Activated T-helper 1 cell treated with anti-CD3 and anti-CD28 coated beads, Interleukin-12 subunit alpha, Interleukin-12 subunit beta, Interleukin-2, Interleukin-4 antibody, amounts not matched to agents 30 ng/mL and 10 ng/mL and 1 ng/mL, durations not matched to agents 14 hours and 24 hours and 36 hours (primary cell): ENCODE data around the gene LRRC4B. TPM values are rescaled to one million over a fixed set of nuclear protein-coding genes. Genes with fewer than 3 reads are reported as not detected.

Source experiments
- DNase-seq: peaks from one replicate; pipeline ENCODE4 v3.0.0; 2021; ENCODE audit warnings: low spot score
- H3K27ac Mint-ChIP-seq: one replicate; pipeline ENCODE4 v1.8.0; 2021; ENCODE audit warnings: mild to moderate bottlenecking, mixed read lengths
- H3K27me3 Mint-ChIP-seq: one replicate; pipeline ENCODE4 v1.8.0; 2022; ENCODE audit warnings: mild to moderate bottlenecking, moderate library complexity, mixed read lengths; ENCODE audit not compliant: insufficient read depth
- H3K36me3 Mint-ChIP-seq: one replicate; pipeline ENCODE4 v1.8.0; 2021; ENCODE audit warnings: low read depth, mixed read lengths
- H3K4me1 Mint-ChIP-seq: one replicate; pipeline ENCODE4 v1.8.0; 2021; ENCODE audit warnings: low read depth, mixed read lengths
- H3K4me3 Mint-ChIP-seq: one replicate; pipeline ENCODE4 v1.8.0; 2021; ENCODE audit warnings: mild to moderate bottlenecking, moderate library complexity, mixed read lengths
- H3K9me3 Mint-ChIP-seq: one replicate; pipeline ENCODE4 v1.8.0; 2021; ENCODE audit warnings: mixed read lengths
- intact Hi-C: fragments of 100-400 bp; cut with micrococcal nuclease; formaldehyde crosslinking; loops from one replicate; pipeline ENCODE4 v1.15.1; 2024
- total RNA-seq: library from RNA; stranded (reverse); gene quantifications from 2 replicates; pipeline ENCODE4 v1.2.3, GENCODE V29; 2022

Gene LRRC4B
- total RNA-seq, 1 donor from 2014 or later = 0.05 TPM

GRCh38 chr19:50553134-50553703, 15.0 kb downstream of the LRRC4B start:
- Mint-ChIP-seq H3K4me3 (no peak overlapping the region), H3K9me3 (no peaks in the 10 kb centered on the region), H3K27me3 (peaks cover 40% of the 10 kb centered on the region), H3K36me3 (no peaks in the 10 kb centered on the region), H3K4me1 (peaks cover 5% of the 10 kb centered on the region), H3K27ac (no peak overlapping the region)
- no peak for DNase-seq
- intact Hi-C loops = no loop called here

- no peaks in the 10 kb centered on the region for H3K36me3 Mint-ChIP-seq
- no peak for DNase-seq
- no peaks in the 10 kb centered on the region for H3K9me3 Mint-ChIP-seq
- peaks cover 5% of the 10 kb centered on the region for H3K4me1 Mint-ChIP-seq
- no peak overlapping the region for H3K4me3 Mint-ChIP-seq
- no peak overlapping the region for H3K27ac Mint-ChIP-seq
- peaks cover 35% of the 10 kb centered on the region for H3K27me3 Mint-ChIP-seq
- intact Hi-C loops = no loop called here
Observed at GRCh38 chr19:50552540-50552939, 15.7 kb downstream of the LRRC4B start.

- Mint-ChIP-seq H3K27ac (no peak overlapping the region), H3K4me1 (peaks cover 5% of the 10 kb centered on the region), H3K36me3 (no peaks in the 10 kb centered on the region), H3K9me3 (no peaks in the 10 kb centered on the region), H3K27me3 (peaks cover 32% of the 10 kb centered on the region), H3K4me3 (no peak overlapping the region)
- intact Hi-C loops = no loop called here
- no peak for DNase-seq
Observed at GRCh38 chr19:50551715-50552187, 16.5 kb downstream of the LRRC4B start.

- intact Hi-C loops = no loop called here
- H3K4me3 Mint-ChIP-seq = no peak overlapping the region
- H3K27me3 Mint-ChIP-seq = peaks cover 29% of the 10 kb centered on the region
- no peaks in the 10 kb centered on the region for H3K9me3 Mint-ChIP-seq
- DNase-seq = no peak
- no peaks in the 10 kb centered on the region for H3K36me3 Mint-ChIP-seq
- no peak overlapping the region for H3K27ac Mint-ChIP-seq
- no peaks in the 10 kb centered on the region for H3K4me1 Mint-ChIP-seq
Observed at GRCh38 chr19:50551034-50551714, 17.1 kb downstream of the LRRC4B start.

GRCh38 chr19:50550594-50550966, 17.7 kb downstream of the LRRC4B start:
- H3K27me3 Mint-ChIP-seq = peaks cover 27% of the 10 kb centered on the region
- intact Hi-C loops = no loop called here
- no peak for DNase-seq
- no peaks in the 10 kb centered on the region for H3K4me1 Mint-ChIP-seq
- H3K9me3 Mint-ChIP-seq = no peaks in the 10 kb centered on the region
- H3K4me3 Mint-ChIP-seq = no peak overlapping the region
- no peaks in the 10 kb centered on the region for H3K36me3 Mint-ChIP-seq
- H3K27ac Mint-ChIP-seq = no peak overlapping the region

GRCh38 chr19:50549927-50550593, 18.2 kb downstream of the LRRC4B start:
- Mint-ChIP-seq H3K27me3 (peaks cover 23% of the 10 kb centered on the region), H3K4me3 (no peak overlapping the region), H3K27ac (no peak overlapping the region), H3K36me3 (no peaks in the 10 kb centered on the region), H3K4me1 (no peaks in the 10 kb centered on the region), H3K9me3 (no peaks in the 10 kb centered on the region)
- intact Hi-C loops = no loop called here
- DNase-seq = no peak

GRCh38 chr19:50549059-50549926, 18.9 kb downstream of the LRRC4B start:
- no peak overlapping the region for H3K4me3 Mint-ChIP-seq
- H3K27me3 Mint-ChIP-seq = peaks cover 22% of the 10 kb centered on the region
- H3K4me1 Mint-ChIP-seq = no peaks in the 10 kb centered on the region
- no peaks in the 10 kb centered on the region for H3K36me3 Mint-ChIP-seq
- no peak overlapping the region for H3K27ac Mint-ChIP-seq
- no peak for DNase-seq
- H3K9me3 Mint-ChIP-seq = no peaks in the 10 kb centered on the region
- intact Hi-C loops = no loop called here

GRCh38 chr19:50548191-50549058, 19.8 kb downstream of the LRRC4B start:
- DNase-seq = no peak
- intact Hi-C loops = no loop called here

GRCh38 chr19:50547385-50548190, 20.6 kb downstream of the LRRC4B start:
- Mint-ChIP-seq H3K4me1 (no peaks in the 10 kb centered on the region), H3K27me3 (peaks cover 12% of the 10 kb centered on the region), H3K27ac (no peak overlapping the region), H3K36me3 (no peaks in the 10 kb centered on the region), H3K9me3 (no peaks in the 10 kb centered on the region), H3K4me3 (no peak overlapping the region)
- no peak for DNase-seq
- intact Hi-C loops = no loop called here

More at GRCh38 chr19:50548191-50549058, 19.8 kb downstream of the LRRC4B start:
- Mint-ChIP-seq H3K36me3 (no peaks in the 10 kb centered on the region), H3K4me3 (no peak overlapping the region), H3K9me3 (no peaks in the 10 kb centered on the region), H3K4me1 (no peaks in the 10 kb centered on the region), H3K27me3 (peaks cover 20% of the 10 kb centered on the region), H3K27ac (no peak overlapping the region)

GRCh38 chr19:50546527-50547221, 21.6 kb downstream of the LRRC4B start:
- intact Hi-C loops = no loop called here
- H3K9me3 Mint-ChIP-seq = no peaks in the 10 kb centered on the region
- DNase-seq = no peak
- peaks cover 6% of the 10 kb centered on the region for H3K27me3 Mint-ChIP-seq
- no peak overlapping the region for H3K4me3 Mint-ChIP-seq
- no peaks in the 10 kb centered on the region for H3K4me1 Mint-ChIP-seq
- H3K27ac Mint-ChIP-seq = no peak overlapping the region
- H3K36me3 Mint-ChIP-seq = no peaks in the 10 kb centered on the region

GRCh38 chr19:50542943-50543342, 25.3 kb downstream of the LRRC4B start:
- intact Hi-C loops = no loop called here
- Mint-ChIP-seq H3K4me1 (no peaks in the 10 kb centered on the region), H3K27ac (no peak overlapping the region), H3K9me3 (no peaks in the 10 kb centered on the region), H3K36me3 (no peaks in the 10 kb centered on the region), H3K4me3 (no peak overlapping the region), H3K27me3 (no peaks in the 10 kb centered on the region)
- DNase-seq = no peak
